Panc1 (cell line): Measurements from ENCODE around the gene MS4A10. TPM values are rescaled to one million over a fixed set of nuclear protein-coding genes. Genes with fewer than 3 reads are reported as not detected.

Experiments
- ATAC-seq: fragments of 200-7000 bp; cut with Tn5 transposase; 2 replicates; pipeline ENCODE4 v1.9.1; 2020; ENCODE audit warnings: mild to moderate bottlenecking, moderate library complexity
- BruUV-seq: library from RNA; stranded (reverse); fragments of 400-500 nt; replicated peaks from 2 replicates; lab custom pipeline; 2021; lab: Mats Ljungman, UMichigan
- CTCF ChIA-PET: fragments of 300-600 bp; sonication (Branson Sonifier 250); formaldehyde crosslinking; loops from one replicate; lab custom pipeline; 2022; ENCODE audit warnings: antibody characterized with exemption; lab: Charles Lee
- POLR2A ChIA-PET: fragments of 300-600 bp; sonication (Branson Sonifier 250); formaldehyde crosslinking; loops from one replicate; lab custom pipeline; 2022; ENCODE audit warnings: antibody characterized with exemption; lab: Charles Lee
- DNase-seq: peaks from one replicate; pipeline ENCODE4 v3.0.0-alpha.2; 2010; ENCODE audit warnings: low read depth, low spot score
- H3K27ac ChIP-seq: 2 replicates; pipeline ENCODE4 v1.5.1; 2011; ENCODE audit warnings: mild to moderate bottlenecking, low read length, inconsistent platforms
- H3K27me3 ChIP-seq: fragments of 200-500 bp; sonication (Bioruptor generic); 2 replicates; pipeline ENCODE4 v1.6.0; 2014; ENCODE audit warnings: low read length, inconsistent platforms; ENCODE audit not compliant: control insufficient read depth, insufficient read depth
- H3K36me3 ChIP-seq: fragments of 200-500 bp; sonication (Bioruptor generic); 2 replicates; pipeline ENCODE4 v1.5.1; 2014; ENCODE audit warnings: inconsistent platforms, mild to moderate bottlenecking, low read length, moderate library complexity; ENCODE audit not compliant: control insufficient read depth, insufficient read depth
- H3K4me1 ChIP-seq: 2 replicates; pipeline ENCODE4 v1.5.1; 2011; ENCODE audit warnings: inconsistent platforms, mild to moderate bottlenecking, low read length, moderate library complexity; ENCODE audit not compliant: control insufficient read depth, insufficient read depth
- H3K4me3 ChIP-seq, 2 experiments: 2 replicates each; pipeline ENCODE4 v1.5.1; 2011 to 2012; ENCODE audit warnings: low read depth in 2 of 2, low read length in 2 of 2, mild to moderate bottlenecking in 2 of 2, inconsistent platforms in 1 of 2, moderate library complexity in 1 of 2
- H3K9me3 ChIP-seq: fragments of 200-500 bp; sonication (Bioruptor generic); 2 replicates; pipeline ENCODE4 v1.5.1; 2014; ENCODE audit warnings: low read depth, mild to moderate bottlenecking, inconsistent platforms, low read length, moderate library complexity; ENCODE audit not compliant: control insufficient read depth, insufficient read depth
- POLR2AphosphoS5 ChIP-seq: IDR thresholded peaks from 2 replicates; pipeline ENCODE4 v1.6.1; 2012; ENCODE audit warnings: mild to moderate bottlenecking, low read depth, low read length, moderate library complexity
- SIN3A ChIP-seq: IDR thresholded peaks from 2 replicates; pipeline ENCODE4 v1.6.1; 2012; ENCODE audit warnings: low read depth, mild to moderate bottlenecking, low read length, moderate library complexity, borderline replicate concordance; ENCODE audit not compliant: insufficient read depth
- TCF7L2 ChIP-seq: IDR thresholded peaks from 2 replicates; pipeline ENCODE4 v1.6.1; 2011; ENCODE audit warnings: mild to moderate bottlenecking, low read depth, low read length, inconsistent platforms
- in situ Hi-C: cut with HindIII; loops from 2 replicates; pipeline ENCODE4 v1.10.0; 2016; ENCODE audit warnings: low sequenced_read_pairs, low pct_unique_long_range_greater_than_20kb
- intact Hi-C: fragments of 100-400 bp; cut with micrococcal nuclease; formaldehyde crosslinking; loops from one replicate; pipeline ENCODE4 v1.10.0; 2022; ENCODE audit not compliant: unreplicated experiment
- total RNA-seq: library from RNA; stranded (reverse); gene quantifications from one replicate; pipeline ENCODE4 v1.2.1, GENCODE V29; 2021; ENCODE audit not compliant: unreplicated experiment
- TF ChIP-seq, protein P1 (sequence below), 2 experiments: IDR thresholded peaks; 2 replicates each; pipeline ENCODE4 v1.6.1; 2011 to 2012; ENCODE audit warnings: low read depth in 2 of 2, control low read depth in 1 of 2, low read length in 1 of 2, mild to moderate bottlenecking in 1 of 2, moderate library complexity in 1 of 2; ENCODE audit not compliant: insufficient read depth in 1 of 2
- TF ChIP-seq, protein P2 (sequence below): fragments of 450-650 bp; IDR thresholded peaks from 2 replicates; pipeline ENCODE4 v1.5.1; 2017; ENCODE audit warnings: mild to moderate bottlenecking

MS4A10 gene
- total RNA-seq, 1 experiment from 2014 or later: not detected

DNA sequence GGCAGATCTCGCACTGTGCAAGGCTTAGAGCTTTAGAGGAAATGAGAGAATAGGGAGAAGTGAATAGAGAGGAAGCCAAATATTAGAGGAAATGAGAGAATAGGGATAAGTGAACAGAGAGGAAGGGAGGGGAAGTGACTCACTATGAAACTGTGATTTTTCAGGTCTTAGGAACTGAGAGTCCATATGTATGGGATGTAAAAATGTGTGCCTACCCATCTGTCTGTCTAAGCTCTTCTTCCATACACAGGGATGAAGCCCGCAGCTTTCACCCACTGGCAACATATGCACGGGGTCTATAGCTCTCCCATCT lies 50.4 kb downstream of the MS4A10 start:
- POLR2A ChIA-PET: no interaction called here
- intact Hi-C loops: no loop called here
- H3K4me3 ChIP-seq: no peak overlapping the region
- CTCF ChIA-PET: interaction anchor here (0.6 to 1.2 kb wide), 2 partner anchors 52 to 307 kb away, joined by 3 read pairs; no protein-coding TSS in a partner anchor
- peaks cover 8% of the 10 kb centered on the region for H3K27me3 ChIP-seq
- no peaks in the 10 kb centered on the region for H3K36me3 ChIP-seq
- TF ChIP-seq, protein P1, sequence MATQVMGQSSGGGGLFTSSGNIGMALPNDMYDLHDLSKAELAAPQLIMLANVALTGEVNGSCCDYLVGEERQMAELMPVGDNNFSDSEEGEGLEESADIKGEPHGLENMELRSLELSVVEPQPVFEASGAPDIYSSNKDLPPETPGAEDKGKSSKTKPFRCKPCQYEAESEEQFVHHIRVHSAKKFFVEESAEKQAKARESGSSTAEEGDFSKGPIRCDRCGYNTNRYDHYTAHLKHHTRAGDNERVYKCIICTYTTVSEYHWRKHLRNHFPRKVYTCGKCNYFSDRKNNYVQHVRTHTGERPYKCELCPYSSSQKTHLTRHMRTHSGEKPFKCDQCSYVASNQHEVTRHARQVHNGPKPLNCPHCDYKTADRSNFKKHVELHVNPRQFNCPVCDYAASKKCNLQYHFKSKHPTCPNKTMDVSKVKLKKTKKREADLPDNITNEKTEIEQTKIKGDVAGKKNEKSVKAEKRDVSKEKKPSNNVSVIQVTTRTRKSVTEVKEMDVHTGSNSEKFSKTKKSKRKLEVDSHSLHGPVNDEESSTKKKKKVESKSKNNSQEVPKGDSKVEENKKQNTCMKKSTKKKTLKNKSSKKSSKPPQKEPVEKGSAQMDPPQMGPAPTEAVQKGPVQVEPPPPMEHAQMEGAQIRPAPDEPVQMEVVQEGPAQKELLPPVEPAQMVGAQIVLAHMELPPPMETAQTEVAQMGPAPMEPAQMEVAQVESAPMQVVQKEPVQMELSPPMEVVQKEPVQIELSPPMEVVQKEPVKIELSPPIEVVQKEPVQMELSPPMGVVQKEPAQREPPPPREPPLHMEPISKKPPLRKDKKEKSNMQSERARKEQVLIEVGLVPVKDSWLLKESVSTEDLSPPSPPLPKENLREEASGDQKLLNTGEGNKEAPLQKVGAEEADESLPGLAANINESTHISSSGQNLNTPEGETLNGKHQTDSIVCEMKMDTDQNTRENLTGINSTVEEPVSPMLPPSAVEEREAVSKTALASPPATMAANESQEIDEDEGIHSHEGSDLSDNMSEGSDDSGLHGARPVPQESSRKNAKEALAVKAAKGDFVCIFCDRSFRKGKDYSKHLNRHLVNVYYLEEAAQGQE (IDR thresholded peaks at IDR 0.05; ENCODE audit: insufficient read depth in 1 of 2, low read depth in 2 of 2, low read length in 1 of 2): no peak
- TF ChIP-seq POLR2AphosphoS5: no peak
- TF ChIP-seq, protein P2, sequence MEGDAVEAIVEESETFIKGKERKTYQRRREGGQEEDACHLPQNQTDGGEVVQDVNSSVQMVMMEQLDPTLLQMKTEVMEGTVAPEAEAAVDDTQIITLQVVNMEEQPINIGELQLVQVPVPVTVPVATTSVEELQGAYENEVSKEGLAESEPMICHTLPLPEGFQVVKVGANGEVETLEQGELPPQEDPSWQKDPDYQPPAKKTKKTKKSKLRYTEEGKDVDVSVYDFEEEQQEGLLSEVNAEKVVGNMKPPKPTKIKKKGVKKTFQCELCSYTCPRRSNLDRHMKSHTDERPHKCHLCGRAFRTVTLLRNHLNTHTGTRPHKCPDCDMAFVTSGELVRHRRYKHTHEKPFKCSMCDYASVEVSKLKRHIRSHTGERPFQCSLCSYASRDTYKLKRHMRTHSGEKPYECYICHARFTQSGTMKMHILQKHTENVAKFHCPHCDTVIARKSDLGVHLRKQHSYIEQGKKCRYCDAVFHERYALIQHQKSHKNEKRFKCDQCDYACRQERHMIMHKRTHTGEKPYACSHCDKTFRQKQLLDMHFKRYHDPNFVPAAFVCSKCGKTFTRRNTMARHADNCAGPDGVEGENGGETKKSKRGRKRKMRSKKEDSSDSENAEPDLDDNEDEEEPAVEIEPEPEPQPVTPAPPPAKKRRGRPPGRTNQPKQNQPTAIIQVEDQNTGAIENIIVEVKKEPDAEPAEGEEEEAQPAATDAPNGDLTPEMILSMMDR: no peak
- TF ChIP-seq SIN3A: no peak
- TF ChIP-seq TCF7L2: no peak
- ATAC-seq (no peak), DNase-seq (no peak)
- no TSS peak for BruUV-seq
- no peaks in the 10 kb centered on the region for H3K9me3 ChIP-seq
- H3K27ac ChIP-seq: no peak overlapping the region
- no peaks in the 10 kb centered on the region for H3K4me1 ChIP-seq
- in situ Hi-C loops: no loop called here

DNA sequence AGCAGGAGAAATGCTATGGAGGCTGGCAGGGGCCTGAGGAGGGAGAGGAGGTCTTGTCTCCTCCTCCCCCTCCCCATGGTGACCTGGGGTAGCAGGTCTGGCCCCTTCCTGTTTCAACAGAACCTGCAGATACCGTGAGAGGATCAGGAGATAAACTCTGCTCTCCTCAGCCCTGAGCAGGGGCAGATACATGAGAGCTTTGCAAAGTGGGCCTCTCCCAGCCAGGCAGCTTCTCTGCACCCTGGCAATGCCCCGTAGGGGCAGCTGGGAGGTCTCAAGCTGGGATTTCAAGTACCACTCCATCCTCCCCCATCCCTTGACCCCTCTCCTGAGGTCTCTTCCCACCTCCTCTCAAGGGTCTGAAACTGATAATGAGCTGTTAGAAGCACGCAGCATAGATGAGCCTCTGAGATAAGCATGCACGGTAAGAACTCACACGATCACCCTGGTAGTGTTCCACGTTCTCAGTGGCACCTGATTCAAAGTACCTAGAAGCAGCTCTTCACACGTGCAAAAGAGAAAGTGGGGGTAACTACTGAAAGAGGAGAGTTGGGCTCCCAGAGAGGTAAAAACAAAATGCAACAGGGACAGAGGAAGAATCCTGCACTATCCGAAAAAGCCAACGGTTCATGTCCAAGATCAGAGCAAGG lies 51.9 kb downstream of the MS4A10 start:
- TF ChIP-seq SIN3A (no peak), TCF7L2 (no peak), POLR2AphosphoS5 (no peak)
- TF ChIP-seq, protein P2: no peak
- TF ChIP-seq, protein P1 (IDR thresholded peaks at IDR 0.05; ENCODE audit: insufficient read depth in 1 of 2, low read depth in 2 of 2, low read length in 1 of 2): no peak
- Histone ChIP-seq H3K27ac (no peak overlapping the region), H3K27me3 (peaks cover 8% of the 10 kb centered on the region), H3K4me3 (no peak overlapping the region), H3K9me3 (no peaks in the 10 kb centered on the region), H3K36me3 (no peaks in the 10 kb centered on the region; the same call in 1 of the 2 replicates), H3K4me1 (peaks cover 6% of the 10 kb centered on the region; the same call in 1 of the 2 replicates)
- ATAC-seq (no peak), DNase-seq (no peak)
- ChIA-PET CTCF (interaction anchor here (0.6 to 1.8 kb wide), 2 partner anchors 10 to 50 kb away, joined by 4 to 5 read pairs; no protein-coding TSS in a partner anchor), POLR2A (no interaction called here)
- in situ Hi-C loops (no loop called here), intact Hi-C loops (no loop called here)
- BruUV-seq: no TSS peak
